Loucy (cell line): ENCODE results near the gene OXGR1.

Source experiments
- H2AFZ ChIP-seq: fragments of 200-600 bp; sonication (generic); 2 replicates; pipeline ENCODE4 v1.6.0; 2016; ENCODE audit warnings: antibody characterized with exemption, mild to moderate bottlenecking, low read length, moderate library complexity
- H3F3A ChIP-seq: fragments of 200-600 bp; 2 replicates; pipeline ENCODE4 v1.6.0; 2016; ENCODE audit warnings: antibody characterized with exemption, low read depth, mild to moderate bottlenecking
- H3K27me3 ChIP-seq: fragments of 200-600 bp; sonication (generic); 2 replicates; pipeline ENCODE4 v1.6.1; 2014; ENCODE audit warnings: low read length, mild to moderate bottlenecking; ENCODE audit not compliant: insufficient read depth, poor library complexity, severe bottlenecking
- H3K36me3 ChIP-seq: fragments of 200-600 bp; sonication (generic); 2 replicates; pipeline ENCODE4 v1.6.1; 2016; ENCODE audit warnings: low read length; ENCODE audit not compliant: insufficient read depth
- H3K4me1 ChIP-seq: fragments of 200-600 bp; sonication (generic); 2 replicates; pipeline ENCODE4 v1.5.1; 2014; ENCODE audit warnings: low read length, mild to moderate bottlenecking; ENCODE audit not compliant: insufficient read depth, poor library complexity, severe bottlenecking
- H3K4me2 ChIP-seq: fragments of 200-600 bp; sonication (generic); 2 replicates; pipeline ENCODE4 v1.6.0; 2014; ENCODE audit warnings: antibody characterized with exemption, low read length, low read depth, mild to moderate bottlenecking; ENCODE audit not compliant: poor library complexity, severe bottlenecking
- H3K4me3 ChIP-seq: fragments of 200-600 bp; sonication (generic); 2 replicates; pipeline ENCODE4 v1.5.1; 2014; ENCODE audit warnings: low read length, mild to moderate bottlenecking, mixed read lengths; ENCODE audit not compliant: poor library complexity, severe bottlenecking
- H3K79me2 ChIP-seq: fragments of 200-600 bp; sonication (generic); 2 replicates; pipeline ENCODE4 v1.6.1; 2014; ENCODE audit warnings: low read length; ENCODE audit not compliant: insufficient read depth
- H3K9ac ChIP-seq: fragments of 200-600 bp; sonication (generic); 2 replicates; pipeline ENCODE4 v1.6.0; 2014; ENCODE audit warnings: mild to moderate bottlenecking, low read depth, low read length, moderate library complexity; ENCODE audit not compliant: poor library complexity, severe bottlenecking
- H3K9me2 ChIP-seq: fragments of 200-600 bp; sonication (generic); replicated peaks from 2 replicates; pipeline ENCODE4 v1.6.1; 2016; ENCODE audit warnings: low read depth, low read length, mixed read lengths
- H3K9me3 ChIP-seq: fragments of 200-600 bp; sonication (generic); 2 replicates; pipeline ENCODE4 v1.6.1; 2014; ENCODE audit warnings: mild to moderate bottlenecking, antibody characterized with exemption, low read length, low read depth; ENCODE audit not compliant: insufficient read depth
- H4K20me1 ChIP-seq: fragments of 200-600 bp; sonication (generic); 2 replicates; pipeline ENCODE4 v1.6.0; 2014; ENCODE audit warnings: antibody characterized with exemption, low read length, mild to moderate bottlenecking; ENCODE audit not compliant: insufficient read depth, poor library complexity, severe bottlenecking
- EZH2phosphoT487 ChIP-seq: fragments of 200-600 bp; IDR thresholded peaks from 2 replicates; pipeline ENCODE4 v1.6.1; 2018; ENCODE audit warnings: antibody characterized with exemption, mild to moderate bottlenecking, moderate library complexity, borderline replicate concordance
- TF ChIP-seq, protein P1 (sequence below): fragments of 200-600 bp; sonication (generic); conservative IDR thresholded peaks from 2 replicates; pipeline ENCODE4 v1.5.1; 2014; ENCODE audit warnings: mild to moderate bottlenecking, antibody characterized with exemption, low read length

Gene OXGR1

GRCh38 chr13:96940961-96941360, 53.3 kb downstream of the OXGR1 start:
- Histone ChIP-seq H3K4me2 (no peak overlapping the region), H3K36me3 (no peaks in the 10 kb centered on the region), H4K20me1 (no peaks in the 10 kb centered on the region), H3K4me3 (no peak overlapping the region), H3K9me2 (no peaks in the 10 kb centered on the region), H2AFZ (no peak overlapping the region), H3K79me2 (no peaks in the 10 kb centered on the region), H3F3A (no peaks in the 10 kb centered on the region), H3K9me3 (no peaks in the 10 kb centered on the region), H3K4me1 (no peaks in the 10 kb centered on the region), H3K27me3 (no peaks in the 10 kb centered on the region), H3K9ac (no peak overlapping the region)
- TF ChIP-seq EZH2phosphoT487, result no peak
- TF ChIP-seq, protein P1, sequence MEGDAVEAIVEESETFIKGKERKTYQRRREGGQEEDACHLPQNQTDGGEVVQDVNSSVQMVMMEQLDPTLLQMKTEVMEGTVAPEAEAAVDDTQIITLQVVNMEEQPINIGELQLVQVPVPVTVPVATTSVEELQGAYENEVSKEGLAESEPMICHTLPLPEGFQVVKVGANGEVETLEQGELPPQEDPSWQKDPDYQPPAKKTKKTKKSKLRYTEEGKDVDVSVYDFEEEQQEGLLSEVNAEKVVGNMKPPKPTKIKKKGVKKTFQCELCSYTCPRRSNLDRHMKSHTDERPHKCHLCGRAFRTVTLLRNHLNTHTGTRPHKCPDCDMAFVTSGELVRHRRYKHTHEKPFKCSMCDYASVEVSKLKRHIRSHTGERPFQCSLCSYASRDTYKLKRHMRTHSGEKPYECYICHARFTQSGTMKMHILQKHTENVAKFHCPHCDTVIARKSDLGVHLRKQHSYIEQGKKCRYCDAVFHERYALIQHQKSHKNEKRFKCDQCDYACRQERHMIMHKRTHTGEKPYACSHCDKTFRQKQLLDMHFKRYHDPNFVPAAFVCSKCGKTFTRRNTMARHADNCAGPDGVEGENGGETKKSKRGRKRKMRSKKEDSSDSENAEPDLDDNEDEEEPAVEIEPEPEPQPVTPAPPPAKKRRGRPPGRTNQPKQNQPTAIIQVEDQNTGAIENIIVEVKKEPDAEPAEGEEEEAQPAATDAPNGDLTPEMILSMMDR, result no peak

DNA sequence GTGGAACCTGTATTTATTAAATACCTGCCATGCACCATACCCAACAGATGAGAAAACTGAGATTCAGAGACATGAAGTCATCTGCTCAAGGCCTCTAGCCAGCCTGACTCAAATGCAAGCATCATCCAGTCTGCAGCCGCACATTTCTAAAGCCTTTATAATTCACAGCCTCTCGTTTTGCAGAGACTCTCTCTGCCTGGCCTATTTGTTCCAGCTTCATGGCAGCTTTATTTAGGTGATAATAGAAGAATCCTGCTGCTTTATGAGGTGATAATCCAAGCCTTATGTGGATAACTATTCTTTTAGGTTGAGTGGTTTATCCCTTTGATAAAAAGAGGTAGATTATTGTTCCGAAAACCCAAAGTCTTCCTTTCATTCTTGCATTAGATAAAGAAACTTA, 58.4 kb downstream of the OXGR1 start:
- no peak overlapping the region for H3K9ac ChIP-seq
- TF ChIP-seq EZH2phosphoT487, result no peak
- no peaks in the 10 kb centered on the region for H4K20me1 ChIP-seq
- H3K4me3 ChIP-seq, result no peak overlapping the region
- H3K9me3 ChIP-seq, result no peaks in the 10 kb centered on the region
- no peaks in the 10 kb centered on the region for H3K4me1 ChIP-seq
- H3K79me2 ChIP-seq, result no peaks in the 10 kb centered on the region
- H3K4me2 ChIP-seq, result no peak overlapping the region
- no peaks in the 10 kb centered on the region for H3K9me2 ChIP-seq
- no peaks in the 10 kb centered on the region for H3F3A ChIP-seq
- H3K36me3 ChIP-seq, result no peaks in the 10 kb centered on the region
- no peak overlapping the region for H2AFZ ChIP-seq
- H3K27me3 ChIP-seq, result no peaks in the 10 kb centered on the region
